Stimulated activated CD8-positive, alpha-beta memory T cell treated with anti-CD3 and anti-CD28 coated beads, Interleukin-15, amount 100 ng/mL, for 4 hours (primary cell): ENCODE data around the gene ROS1.

ENCODE experiments used
- DNase-seq, 2 donors: peaks; one replicate each; pipeline ENCODE4 v3.0.0-alpha.2; 2020; ENCODE audit warnings: low read depth in 2 of 2

ROS1 gene

GRCh38 chr6:117309611-117310010, 116.1 kb downstream of the ROS1 start:
- DNase-seq, result no peak

- no peak for DNase-seq
These were observed 116.7 kb downstream of the ROS1 start for GRCh38 chr6:117309069-117309468.

GRCh38 chr6:117307655-117308054, 118.1 kb downstream of the ROS1 start:
- DNase-seq, result no peak

DNA sequence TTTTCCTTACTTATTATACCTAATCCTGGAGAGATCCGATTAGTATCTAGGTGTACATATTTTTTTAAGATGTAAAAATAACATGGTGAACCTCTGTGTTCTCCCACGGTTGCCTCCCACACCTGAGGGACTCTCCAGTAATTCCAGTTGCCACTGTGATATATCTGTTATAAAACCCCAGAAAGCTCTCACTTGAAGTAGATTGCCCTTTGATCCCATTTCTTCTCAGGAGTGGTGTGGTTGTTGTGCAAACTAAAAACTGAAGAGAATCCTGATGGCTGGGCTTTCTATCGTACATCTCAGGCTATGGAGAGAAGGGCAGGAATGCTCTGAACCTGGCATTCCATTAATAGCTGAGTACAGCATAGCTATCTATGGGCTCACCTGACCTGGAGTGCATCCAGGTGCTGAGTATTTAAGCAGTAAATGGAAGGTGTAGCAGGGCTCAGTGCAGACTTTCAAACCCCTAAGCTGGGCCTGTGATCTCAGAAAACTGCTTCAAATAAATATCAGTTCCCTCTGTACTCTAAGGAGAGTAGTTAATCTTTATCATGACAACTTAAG, 119.4 kb downstream of the ROS1 start:
- DNase-seq, result no peak

DNA sequence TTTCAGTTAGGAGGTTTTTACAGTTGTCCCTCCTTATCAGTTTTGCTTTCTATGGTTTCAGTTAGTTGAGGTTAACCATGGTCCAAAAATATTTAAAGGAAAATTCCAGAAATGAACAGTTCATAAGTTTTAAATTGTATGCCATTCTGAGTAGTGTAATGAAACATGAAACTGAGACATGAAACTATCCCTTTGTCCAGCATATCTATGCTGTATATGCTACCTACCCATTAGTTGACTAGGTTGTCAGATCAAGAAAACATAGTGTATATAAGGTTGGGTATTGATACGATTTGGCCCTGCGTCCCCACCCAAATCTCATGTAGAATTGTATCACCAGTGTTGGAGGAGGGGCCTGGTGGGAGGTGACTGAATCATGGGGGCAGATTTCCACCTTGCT, 121.3 kb downstream of the ROS1 start:
- no peak for DNase-seq

DNA sequence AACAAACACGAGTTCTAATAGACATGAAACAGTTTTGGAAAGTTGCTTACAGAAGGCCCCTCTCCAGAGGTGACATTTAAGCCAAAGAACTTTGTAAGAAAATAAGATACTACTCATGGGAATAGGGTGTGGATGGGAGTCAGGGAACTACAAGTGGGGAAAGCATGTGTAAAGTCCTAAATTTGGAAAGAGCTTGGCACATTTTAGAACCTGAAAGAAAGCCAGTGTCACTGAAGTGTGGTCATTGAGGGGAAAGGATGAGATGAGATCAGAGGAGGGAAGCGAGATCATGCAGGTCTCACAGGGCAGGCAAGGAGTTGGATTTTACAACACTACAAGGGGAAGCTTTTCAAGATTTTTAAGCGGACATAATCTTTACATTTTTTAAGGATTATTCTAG, 122.4 kb downstream of the ROS1 start:
- DNase-seq, result no peak

DNA sequence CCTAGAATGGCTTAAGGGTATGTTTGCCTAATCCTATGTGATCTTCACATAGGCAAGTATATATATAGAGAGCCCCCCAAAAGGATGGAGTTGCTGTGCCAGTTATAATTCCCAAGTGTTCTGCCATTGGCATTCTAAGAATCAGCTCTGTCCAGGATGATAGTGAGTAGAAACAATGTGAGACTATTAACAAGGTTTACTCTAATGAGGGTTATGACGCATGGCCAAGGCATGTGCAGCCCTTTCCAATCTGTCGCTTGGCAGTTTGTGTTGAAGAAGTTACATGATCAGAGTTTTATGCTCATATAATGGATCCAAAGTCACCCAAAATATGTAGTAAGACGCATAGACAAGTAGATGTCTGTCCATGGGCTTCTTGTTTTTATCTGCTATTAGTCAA, 126.8 kb downstream of the ROS1 start:
- DNase-seq, result no peak

DNA sequence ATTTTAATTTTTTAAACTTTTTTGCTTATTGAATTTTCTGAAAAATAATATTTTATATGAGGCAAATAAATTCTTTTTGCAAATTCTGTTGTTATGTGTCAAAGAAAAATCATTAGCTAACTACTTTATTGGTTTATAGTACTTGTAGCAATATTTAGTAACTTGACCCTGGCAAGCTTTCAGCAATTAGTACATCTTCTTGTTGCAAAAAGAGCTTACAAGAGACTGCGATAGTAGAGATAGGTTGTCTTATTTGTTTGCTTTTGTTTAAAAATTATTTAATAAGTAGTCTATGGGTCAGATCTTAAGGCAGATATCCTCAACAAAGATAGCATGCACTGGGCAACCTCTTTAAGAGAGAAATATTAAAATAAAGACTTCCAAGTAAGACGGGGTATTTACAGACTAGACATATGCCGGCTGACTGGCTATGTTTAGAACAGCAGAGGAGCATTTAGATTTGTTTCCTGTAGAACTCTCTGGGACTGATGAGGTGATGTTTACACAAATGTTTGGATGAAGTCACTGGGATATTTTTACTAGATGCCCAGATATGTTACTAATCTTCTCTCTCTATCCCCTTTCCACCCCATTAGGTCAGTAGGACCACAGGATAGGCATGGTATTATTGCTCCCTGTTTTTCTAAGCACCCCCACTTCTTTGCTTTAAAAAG, 135.4 kb downstream of the ROS1 start:
- no peak for DNase-seq

- DNase-seq, result no peak
These were observed 137.5 kb downstream of the ROS1 start for GRCh38 chr6:117288083-117288715.

- DNase-seq, result no peak
These were observed 144.8 kb downstream of the ROS1 start for GRCh38 chr6:117280922-117281321.

DNA sequence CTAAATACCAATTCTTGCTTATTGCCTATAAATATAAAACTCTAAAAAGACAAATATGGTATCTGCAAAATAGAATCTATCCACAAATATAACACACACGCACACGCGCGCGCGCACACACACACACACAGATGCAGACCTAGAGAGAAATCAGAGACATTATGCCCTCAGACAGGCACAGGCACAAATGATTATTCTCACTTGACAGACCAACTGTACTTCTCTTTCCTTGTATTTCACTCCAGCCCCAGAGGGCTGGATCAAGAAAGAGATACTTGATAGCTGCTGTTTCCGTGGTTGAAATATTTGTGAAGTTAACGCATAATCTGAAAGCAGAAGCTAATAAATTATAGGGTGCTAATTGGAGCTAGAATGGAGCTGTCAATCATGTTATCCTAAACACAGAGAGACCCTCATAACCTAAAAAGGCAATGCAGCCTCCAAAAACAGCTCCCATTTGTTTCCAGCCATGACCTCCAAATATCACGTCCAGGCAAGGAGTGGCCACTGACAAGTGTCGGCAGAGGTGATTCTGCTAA, 148.9 kb downstream of the ROS1 start:
- DNase-seq, result no peak

DNA sequence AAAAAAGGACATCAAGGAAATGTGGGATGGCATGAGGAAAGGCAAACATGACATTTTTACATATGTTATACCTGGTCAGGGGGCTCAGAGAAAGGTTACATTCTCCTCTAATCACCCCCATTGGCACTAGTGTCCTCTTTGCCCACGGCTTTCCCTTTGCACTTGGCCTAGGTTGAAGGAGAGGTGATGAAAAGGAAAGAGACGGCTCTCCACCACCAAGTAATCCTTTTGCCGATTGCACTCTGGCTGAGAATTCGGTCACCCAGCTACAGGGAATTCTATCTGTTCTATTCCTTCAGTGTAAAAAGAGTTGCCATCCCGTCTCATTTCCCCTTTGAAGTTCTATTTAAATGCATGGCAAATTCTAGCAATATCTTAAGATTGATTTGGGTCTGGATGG, 150.0 kb downstream of the ROS1 start:
- DNase-seq, result no peak

DNA sequence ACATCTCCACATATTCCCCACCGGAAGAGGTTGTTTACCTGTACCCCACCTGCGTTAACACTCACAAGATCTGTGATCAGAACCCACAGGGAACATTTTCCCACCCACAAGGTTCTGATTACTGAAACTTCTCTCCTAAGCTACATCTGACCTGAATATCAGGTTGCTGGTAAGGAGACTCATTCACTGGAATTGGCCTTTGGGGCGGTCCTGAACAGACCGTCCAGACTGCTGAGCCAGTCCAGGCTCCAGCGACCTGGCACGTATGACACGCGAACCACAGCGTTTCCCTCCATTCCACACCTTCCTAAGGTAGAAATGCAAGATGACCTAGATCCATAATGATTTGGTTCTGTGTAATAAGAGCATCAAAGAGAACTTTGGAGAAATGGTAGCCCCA, 150.5 kb downstream of the ROS1 start:
- no peak for DNase-seq

- DNase-seq, result no peak
These were observed 152.9 kb downstream of the ROS1 start for GRCh38 chr6:117272891-117273290.

DNA sequence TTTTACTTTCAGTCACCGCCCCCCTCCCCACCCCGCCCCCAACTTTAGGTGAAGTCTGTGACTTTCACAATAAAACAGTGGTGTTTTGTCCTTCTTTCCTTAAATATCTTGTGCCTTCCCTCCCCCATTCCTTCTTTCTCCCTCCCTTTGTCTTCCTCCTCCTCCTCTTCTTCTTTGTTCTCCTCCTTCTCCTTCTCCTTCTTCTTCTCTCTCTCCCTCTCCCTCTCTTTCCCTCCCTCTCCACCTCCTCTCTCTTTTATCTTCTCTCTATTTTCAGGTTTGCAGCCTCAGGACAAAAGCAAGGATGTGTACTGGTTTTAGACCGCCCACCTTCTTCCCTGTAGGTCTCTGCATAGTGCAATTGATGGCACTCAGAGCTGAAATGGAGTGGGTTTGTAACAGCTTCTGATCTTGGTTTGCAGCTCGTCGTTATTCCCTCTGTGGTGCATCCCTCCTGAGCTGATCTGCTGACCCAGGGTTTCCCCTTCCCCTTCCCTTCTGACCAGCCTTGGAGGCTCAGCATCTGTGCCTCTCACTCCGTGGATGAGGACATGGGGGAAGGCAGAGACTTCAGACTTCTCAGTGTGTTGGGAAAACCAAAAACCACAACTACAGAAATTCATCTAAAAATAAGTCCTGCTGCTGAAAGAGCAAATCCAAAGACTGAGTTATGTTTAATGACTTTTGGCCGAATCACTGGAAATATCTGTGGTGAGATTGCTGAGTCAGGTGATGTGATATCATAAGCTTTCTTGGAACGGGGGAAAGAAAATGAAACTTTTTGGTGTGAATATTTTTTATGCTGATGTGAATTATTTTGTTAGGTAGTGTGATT, 153.5 kb downstream of the ROS1 start:
- DNase-seq, result no peak

DNA sequence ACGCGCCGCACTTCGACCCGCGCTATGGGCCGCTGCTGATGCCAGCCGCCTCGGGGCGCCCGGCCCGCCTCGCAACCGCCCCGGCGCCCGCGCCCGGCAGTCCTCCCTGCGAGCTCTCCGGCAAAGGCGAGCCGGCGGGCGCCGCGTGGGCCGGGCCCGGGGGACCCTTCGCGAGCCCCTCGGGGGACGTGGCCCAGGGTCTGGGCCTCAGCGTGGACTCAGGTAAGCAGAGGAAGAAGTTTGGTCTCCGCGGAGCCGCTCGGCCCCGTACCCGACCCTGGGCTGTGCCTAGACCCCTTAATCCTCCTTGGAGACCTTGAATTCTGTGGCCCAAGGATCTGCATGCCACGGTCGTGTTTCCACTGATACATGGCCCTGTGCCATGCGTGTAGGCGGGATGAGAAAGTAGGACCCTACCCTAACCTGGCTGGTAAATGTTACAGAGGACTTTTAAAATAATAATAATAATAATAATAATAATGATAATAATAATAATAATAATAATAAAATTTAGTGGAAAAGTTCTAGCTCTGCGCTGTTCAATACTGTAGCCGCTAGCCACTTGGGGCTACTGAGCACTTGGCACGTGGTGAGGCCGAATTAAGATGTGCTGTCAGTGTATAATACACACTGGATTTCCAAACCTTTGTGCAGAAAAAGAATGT, 154.8 kb downstream of the ROS1 start:
- no peak for DNase-seq

DNA sequence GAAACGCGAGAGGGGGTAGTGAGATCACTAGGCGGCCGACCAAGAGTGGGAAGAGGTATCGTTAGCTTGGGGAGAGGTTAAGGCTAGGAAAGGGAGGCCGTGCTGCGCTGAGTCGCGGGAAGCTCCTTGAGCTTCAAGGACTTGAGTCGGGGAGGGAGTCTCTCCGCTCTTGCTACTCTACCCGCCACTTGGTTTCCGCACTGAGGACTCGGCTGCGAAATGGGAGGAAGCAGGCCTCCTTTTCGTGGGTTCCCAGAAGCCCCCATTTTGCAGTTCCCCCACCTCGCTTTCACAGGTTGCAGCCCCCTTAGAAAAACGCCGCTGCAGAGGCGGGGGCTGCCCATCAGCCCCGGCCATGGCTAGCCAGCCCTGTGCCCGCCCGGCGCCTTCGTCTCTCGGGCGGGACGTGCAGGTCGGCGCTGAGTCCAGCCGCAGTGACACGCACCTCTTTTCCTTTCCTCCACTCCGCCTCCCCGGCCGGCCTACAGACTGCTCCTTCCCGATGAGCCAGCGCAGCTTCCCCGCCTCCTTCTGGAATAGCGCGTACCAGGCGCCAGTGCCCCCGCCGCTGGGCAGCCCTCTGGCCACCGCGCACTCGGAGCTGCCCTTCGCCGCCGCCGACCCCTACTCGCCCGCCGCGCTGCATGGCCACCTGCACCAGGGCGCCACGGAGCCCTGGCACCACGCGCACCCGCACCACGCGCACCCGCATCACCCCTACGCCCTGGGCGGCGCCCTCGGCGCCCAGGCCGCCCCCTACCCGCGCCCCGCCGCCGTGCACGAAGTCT, 155.5 kb downstream of the ROS1 start:
- no peak for DNase-seq

- no peak for DNase-seq
These were observed 156.1 kb downstream of the ROS1 start for GRCh38 chr6:117269638-117270054.

- DNase-seq, result no peak
These were observed 156.8 kb downstream of the ROS1 start for GRCh38 chr6:117268924-117269323.

GRCh38 chr6:117267766-117268534, 157.8 kb downstream of the ROS1 start:
- DNase-seq, result no peak
